Left lung (tissue), 10 donors: Measurements from ENCODE around the gene LPIN3. TPM values are rescaled to one million over a fixed set of nuclear protein-coding genes. Genes with fewer than 3 reads are reported as not detected.
A peak's percentile ranks its signal among the peaks of the same experiment; 100 is the strongest.

Experiments used
- ATAC-seq: fragments of 200-7000 bp; cut with Tn5 transposase; one replicate; pipeline ENCODE4 v1.9.1; 2020; ENCODE audit warnings: moderate library complexity
- DNase-seq, 4 donors: peaks; one replicate each; pipeline ENCODE4 v3.0.0-alpha.2; 2013 to 2020
- H3K27ac ChIP-seq, 2 donors: fragments of 200-600 bp; sonication (generic) in 1 of 2; one replicate each; pipeline versions ENCODE4 v1.5.0 to v1.8.0; 2020 to 2021
- H3K27me3 ChIP-seq, 2 donors: fragments of 200-600 bp; sonication (generic) in 1 of 2; one replicate each; pipeline versions ENCODE4 v1.5.0 to v1.8.0; 2020 to 2021
- H3K36me3 ChIP-seq, 2 donors: fragments of 200-600 bp; sonication (generic) in 1 of 2; one replicate each; pipeline versions ENCODE4 v1.5.0 to v1.8.0; 2020 to 2021
- H3K4me1 ChIP-seq, 2 donors: fragments of 200-600 bp; one replicate each; pipeline ENCODE4 v1.8.0; 2021
- H3K4me3 ChIP-seq, 2 donors: fragments of 200-600 bp; sonication (generic) in 1 of 2; one replicate each; pipeline versions ENCODE4 v1.5.0 to v1.8.0; 2020 to 2021; ENCODE audit warnings: mild to moderate bottlenecking in 1 of 2
- H3K9me3 ChIP-seq, 2 donors: fragments of 200-600 bp; sonication (generic) in 1 of 2; one replicate each; pipeline versions ENCODE4 v1.5.0 to v1.8.0; 2020 to 2021
- intact Hi-C, 2 donors: fragments of 100-400 bp; cut with DNase I; formaldehyde crosslinking; loops; one replicate each; pipeline versions ENCODE4 v1.11.2 to v1.14.2; 2022
- polyA plus RNA-seq, 6 donors: library from polyadenylated mRNA; unstranded; fragments of 120-200 nt; gene quantifications; one replicate each; pipeline ENCODE4 v1.2.1, GENCODE V29; 2013; ENCODE audit not compliant: insufficient read length in 6 of 6
- total RNA-seq, 2 donors: library from RNA; stranded (reverse); fragmentation: NEBNext Ultra II Directional; extraction: Animal tissue kit (Norgen Biotek cat#: 25700); gene quantifications; one replicate each; pipeline ENCODE4 v1.2.1, GENCODE V29; 2021
- TF ChIP-seq, protein P1 (sequence below), 2 donors: fragments of 200-600 bp; sonication (generic) in 1 of 2; IDR thresholded peaks; one replicate each; pipeline versions ENCODE4 v1.5.0 to v1.8.0; 2021; ENCODE audit warnings: antibody characterized with exemption in 2 of 2
- donor health status: DM: no; HTN: yes; CAD: no.
- donor health status: DM: no; HTN: no; CAD: no.

Gene LPIN3
- total and polyA plus RNA-seq, 8 donors = 9.6 to 20.4 (median 14.2) TPM

DNA sequence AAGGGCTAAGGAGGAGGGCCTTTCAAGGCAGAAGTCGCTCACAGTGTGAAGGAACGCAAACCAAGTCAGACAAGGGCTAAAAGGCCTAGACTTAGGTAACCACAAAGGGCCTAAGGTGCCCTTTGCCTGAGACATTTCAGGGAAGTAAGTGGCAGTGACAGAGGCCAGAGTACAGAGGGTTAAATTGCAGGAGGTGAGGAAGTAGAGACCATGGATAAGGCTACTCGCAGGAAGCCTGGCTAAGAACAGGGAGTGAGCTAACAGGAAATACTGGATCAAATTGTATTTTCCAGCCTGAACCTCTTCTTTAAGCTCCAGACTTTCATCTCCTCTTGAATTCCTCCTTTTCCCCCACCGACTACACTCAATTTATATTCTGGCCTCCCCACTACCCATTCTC, 39.7 kb upstream of the LPIN3 start:
- Histone ChIP-seq H3K27ac (no peak overlapping the region), H3K4me1 (peaks cover 0 to 6% of the 10 kb centered on the region in 2 donors), H3K36me3 (no peaks in the 10 kb centered on the region), H3K4me3 (no peak overlapping the region), H3K9me3 (no peaks in the 10 kb centered on the region), H3K27me3 (no peaks in the 10 kb centered on the region)
- intact Hi-C loops = no loop called here
- DNase-seq (no peak), ATAC-seq (peak; percentile 22)
- TF ChIP-seq, protein P1, sequence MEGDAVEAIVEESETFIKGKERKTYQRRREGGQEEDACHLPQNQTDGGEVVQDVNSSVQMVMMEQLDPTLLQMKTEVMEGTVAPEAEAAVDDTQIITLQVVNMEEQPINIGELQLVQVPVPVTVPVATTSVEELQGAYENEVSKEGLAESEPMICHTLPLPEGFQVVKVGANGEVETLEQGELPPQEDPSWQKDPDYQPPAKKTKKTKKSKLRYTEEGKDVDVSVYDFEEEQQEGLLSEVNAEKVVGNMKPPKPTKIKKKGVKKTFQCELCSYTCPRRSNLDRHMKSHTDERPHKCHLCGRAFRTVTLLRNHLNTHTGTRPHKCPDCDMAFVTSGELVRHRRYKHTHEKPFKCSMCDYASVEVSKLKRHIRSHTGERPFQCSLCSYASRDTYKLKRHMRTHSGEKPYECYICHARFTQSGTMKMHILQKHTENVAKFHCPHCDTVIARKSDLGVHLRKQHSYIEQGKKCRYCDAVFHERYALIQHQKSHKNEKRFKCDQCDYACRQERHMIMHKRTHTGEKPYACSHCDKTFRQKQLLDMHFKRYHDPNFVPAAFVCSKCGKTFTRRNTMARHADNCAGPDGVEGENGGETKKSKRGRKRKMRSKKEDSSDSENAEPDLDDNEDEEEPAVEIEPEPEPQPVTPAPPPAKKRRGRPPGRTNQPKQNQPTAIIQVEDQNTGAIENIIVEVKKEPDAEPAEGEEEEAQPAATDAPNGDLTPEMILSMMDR (IDR thresholded peaks at IDR 0.05) = no peak

DNA sequence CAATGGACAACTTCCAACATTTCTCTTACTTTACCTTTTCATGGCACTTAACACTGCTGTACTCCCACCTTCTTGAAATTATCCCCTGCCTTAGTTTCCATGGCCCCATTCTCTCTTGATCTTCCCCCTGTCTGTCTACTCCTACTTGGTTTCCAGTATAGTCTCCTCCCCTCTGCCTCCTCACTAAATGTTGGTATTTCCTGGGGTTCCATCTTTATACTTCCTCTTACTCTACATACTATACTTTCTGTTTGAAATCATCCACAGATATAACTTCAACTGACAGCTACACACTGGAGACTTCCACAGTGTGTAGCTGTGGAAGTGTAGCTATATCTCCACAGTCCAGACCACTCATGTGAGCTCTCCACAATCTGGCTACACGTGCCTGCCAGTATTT, 36.6 kb upstream of the LPIN3 start:
- Histone ChIP-seq H3K4me3 (no peak overlapping the region), H3K27ac (no peak overlapping the region), H3K4me1 (peaks cover 8 to 17% of the 10 kb centered on the region in 2 donors), H3K9me3 (no peaks in the 10 kb centered on the region), H3K27me3 (no peaks in the 10 kb centered on the region), H3K36me3 (no peaks in the 10 kb centered on the region)
- TF ChIP-seq, protein P1 (IDR thresholded peaks at IDR 0.05) = no peak
- no peak for ATAC-seq
- intact Hi-C loops = no loop called here
- no peak for DNase-seq

DNA sequence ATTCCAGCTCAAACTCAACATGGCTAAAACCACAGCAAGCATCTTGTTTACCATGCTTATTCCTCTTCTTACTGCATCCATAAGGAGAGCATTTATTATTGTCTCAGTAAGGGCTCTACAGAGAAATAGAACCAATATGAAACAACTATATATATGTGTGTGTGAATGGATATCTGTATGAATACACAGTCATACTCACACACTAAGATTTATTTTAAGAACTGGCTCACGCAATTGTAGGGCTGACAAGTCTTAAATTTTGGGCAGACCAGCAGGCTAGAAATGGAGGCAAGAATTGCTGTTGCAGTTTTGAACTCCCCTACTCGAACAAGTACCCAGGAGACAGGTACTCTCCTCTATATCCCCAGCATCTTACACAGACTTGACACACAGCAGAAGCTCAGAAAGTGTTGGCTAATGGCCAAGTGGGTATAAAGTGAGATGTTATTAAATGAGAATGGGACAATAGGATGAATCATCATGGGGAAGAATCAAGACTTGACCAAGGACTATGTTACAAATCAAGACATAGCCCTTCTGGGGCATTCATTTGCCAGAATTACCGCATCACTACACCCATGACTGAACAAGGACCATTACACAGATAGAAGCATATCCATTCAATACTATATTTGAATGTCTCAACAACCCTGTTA, 36.1 kb upstream of the LPIN3 start:
- H3K4me1 ChIP-seq = peaks cover 14 to 22% of the 10 kb centered on the region in 2 donors
- H3K27me3 ChIP-seq = no peaks in the 10 kb centered on the region
- H3K27ac ChIP-seq = no peak overlapping the region
- ATAC-seq (no peak), DNase-seq (no peak)
- no peaks in the 10 kb centered on the region for H3K36me3 ChIP-seq
- no peak overlapping the region for H3K4me3 ChIP-seq
- H3K9me3 ChIP-seq = no peaks in the 10 kb centered on the region
- intact Hi-C loops = no loop called here
- TF ChIP-seq, protein P1 (IDR thresholded peaks at IDR 0.05) = no peak

DNA sequence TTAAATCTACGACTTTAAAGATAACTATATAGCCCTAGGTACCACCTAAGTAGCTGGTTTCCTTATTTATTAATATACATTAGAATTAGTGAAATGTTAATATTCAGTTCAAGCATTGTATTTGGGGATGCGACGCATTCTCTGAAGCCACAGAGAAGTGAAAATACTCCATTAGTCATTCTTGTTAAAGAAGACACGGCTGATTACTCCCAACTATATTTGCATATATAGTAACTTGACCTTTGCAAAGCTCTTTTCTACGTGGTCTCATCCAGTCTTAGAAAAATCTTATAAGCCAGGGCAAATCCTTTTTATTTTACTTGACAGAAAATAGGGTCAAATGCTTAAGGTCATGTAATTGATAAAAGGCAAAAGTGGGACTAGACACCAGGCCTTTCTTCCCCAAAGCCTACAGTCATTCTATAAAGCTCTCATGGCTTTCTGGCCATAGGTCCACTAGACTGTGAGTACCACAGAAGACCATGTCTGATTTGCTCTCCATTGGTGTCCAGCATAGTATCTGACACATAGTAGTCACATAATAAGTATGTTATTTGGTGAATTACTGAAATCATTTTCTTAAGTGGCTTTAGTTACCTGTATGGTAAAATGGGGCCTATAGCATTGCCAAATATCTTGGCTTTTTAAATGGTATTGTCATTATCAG, 34.4 kb upstream of the LPIN3 start:
- H3K27ac ChIP-seq = no peak overlapping the region
- H3K4me1 ChIP-seq = peaks cover 12 to 25% of the 10 kb centered on the region in 2 donors
- no peak for DNase-seq
- no peak for ATAC-seq
- H3K27me3 ChIP-seq = no peaks in the 10 kb centered on the region
- no peaks in the 10 kb centered on the region for H3K36me3 ChIP-seq
- TF ChIP-seq, protein P1 (IDR thresholded peaks at IDR 0.05) = no peak
- H3K9me3 ChIP-seq = no peaks in the 10 kb centered on the region
- intact Hi-C loops = no loop called here
- no peak overlapping the region for H3K4me3 ChIP-seq

DNA sequence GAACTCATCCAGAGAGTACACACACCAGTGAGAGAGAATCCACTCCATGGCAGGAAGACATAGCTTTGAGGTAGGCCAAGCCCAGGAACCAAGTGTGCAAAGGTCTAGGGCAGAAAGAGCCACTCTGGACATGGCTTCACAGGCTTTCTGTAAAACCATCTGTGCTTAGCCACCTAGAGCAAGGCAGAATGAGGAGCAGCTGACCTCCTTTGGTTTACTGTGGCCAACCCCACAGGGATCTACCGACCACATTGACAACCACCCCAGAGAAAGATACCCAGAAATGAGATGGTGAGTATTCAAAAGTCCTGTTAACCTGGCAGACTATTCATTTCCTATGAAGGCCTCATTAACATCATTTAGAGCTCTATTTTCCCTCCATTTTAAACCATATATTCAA, 33.6 kb upstream of the LPIN3 start:
- TF ChIP-seq, protein P1 (IDR thresholded peaks at IDR 0.05) = no peak
- Histone ChIP-seq H3K4me3 (no peak overlapping the region), H3K27ac (no peak overlapping the region), H3K9me3 (no peaks in the 10 kb centered on the region), H3K36me3 (no peaks in the 10 kb centered on the region), H3K27me3 (no peaks in the 10 kb centered on the region), H3K4me1 (peaks cover 8 to 25% of the 10 kb centered on the region in 2 donors)
- DNase-seq (no peak), ATAC-seq (no peak)
- intact Hi-C loops = no loop called here
